Measurements from ENCODE around the gene ARX. TPM values are rescaled to one million over a fixed set of nuclear protein-coding genes. Genes with fewer than 3 reads are reported as not detected.

ARX gene
- total and polyA plus RNA-seq, 5 donors: not detected

DNA sequence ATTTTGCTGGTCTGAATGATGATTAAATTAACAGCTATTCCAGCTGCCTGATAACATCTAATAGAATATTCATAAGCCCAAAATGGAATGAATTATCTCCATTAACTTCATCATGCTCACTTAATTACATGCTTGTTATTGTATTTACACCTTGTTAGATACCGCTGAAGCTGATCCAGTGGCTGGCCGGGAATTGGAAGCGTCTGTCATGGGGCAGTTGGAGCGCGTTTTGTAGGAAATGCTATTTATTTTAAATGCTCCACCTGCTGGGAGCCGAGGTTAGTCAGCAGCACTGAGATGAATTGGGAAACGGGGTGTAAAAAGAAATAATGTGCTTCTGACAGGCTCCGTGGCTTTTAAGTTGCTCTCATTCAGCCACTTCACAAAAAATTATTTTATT is 25.2 kb downstream of the ARX start:
- intact Hi-C loops (cut with DNase I): no loop called here
- Histone ChIP-seq H3K4me1 (ENCODE audit: control insufficient read depth, insufficient read depth, low read length) (no peaks in the 10 kb centered on the region), H3K4me3 (ENCODE audit: low read length) (no peak overlapping the region), H3K27me3 (ENCODE audit: control insufficient read depth, insufficient read depth) (no peaks in the 10 kb centered on the region), H3K9me3 (ENCODE audit: control insufficient read depth, low read length) (no peaks in the 10 kb centered on the region), H3K27ac (ENCODE audit: low read length) (no peak overlapping the region)
- DNase-seq: no peak
- no peak for ATAC-seq
- WGBS: 85% methylated on average over 8 of the region's 8 CpGs

DNA sequence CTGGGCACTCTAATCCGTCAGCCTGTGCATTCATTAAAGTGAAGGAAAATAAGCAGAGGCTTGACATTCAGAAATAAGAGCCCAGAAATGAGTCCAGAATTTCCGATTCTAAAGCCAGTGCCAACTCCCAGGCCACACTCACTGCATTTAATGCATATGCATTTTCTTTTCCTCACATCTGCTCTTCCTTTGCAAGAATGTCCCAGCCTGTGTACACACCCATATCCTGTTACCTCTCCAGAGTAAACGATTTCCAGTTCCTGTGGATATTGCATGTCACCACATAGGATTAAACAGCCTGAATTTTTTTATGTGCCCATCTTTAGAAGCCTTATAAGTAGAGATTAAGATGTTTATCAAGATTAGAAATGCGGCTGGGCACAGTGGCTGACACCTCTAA is 27.5 kb downstream of the ARX start:
- DNase-seq (no peak), ATAC-seq (no peak)
- intact Hi-C loops (cut with DNase I): no loop called here
- H3K9me3 ChIP-seq (ENCODE audit: control insufficient read depth, low read length): no peaks in the 10 kb centered on the region
- no peaks in the 10 kb centered on the region for H3K27me3 ChIP-seq (ENCODE audit: control insufficient read depth, insufficient read depth)
- WGBS: 82% methylated on average over 4 of the region's 4 CpGs
- H3K4me3 ChIP-seq (ENCODE audit: low read length): no peak overlapping the region
- H3K4me1 ChIP-seq (ENCODE audit: control insufficient read depth, insufficient read depth, low read length): no peaks in the 10 kb centered on the region
- H3K27ac ChIP-seq (ENCODE audit: low read length): no peak overlapping the region

DNA sequence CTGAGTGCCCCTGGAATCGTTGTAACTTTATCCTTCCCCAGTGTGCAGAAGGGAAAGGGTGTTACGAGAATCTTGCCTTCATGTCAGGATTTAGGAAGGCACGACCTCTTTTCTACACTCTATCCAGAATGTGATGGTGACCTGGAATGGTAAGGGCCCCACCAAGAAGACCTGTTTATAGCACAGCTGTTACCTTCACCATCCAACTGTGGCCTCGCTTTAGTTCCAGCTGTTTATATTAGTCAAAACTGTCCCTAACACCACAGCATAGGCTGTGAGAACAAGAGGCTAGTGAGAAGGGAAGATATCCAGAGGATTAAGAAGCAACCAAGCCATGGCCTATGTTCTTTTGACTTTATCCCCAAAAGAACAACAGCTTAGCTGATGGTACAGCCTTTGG is 28.0 kb downstream of the ARX start:
- ATAC-seq: no peak
- no peak for DNase-seq
- no peak overlapping the region for H3K4me3 ChIP-seq (ENCODE audit: low read length)
- intact Hi-C loops (cut with DNase I): no loop called here
- H3K27ac ChIP-seq (ENCODE audit: low read length): no peak overlapping the region
- no peaks in the 10 kb centered on the region for H3K4me1 ChIP-seq (ENCODE audit: control insufficient read depth, insufficient read depth, low read length)
- H3K27me3 ChIP-seq (ENCODE audit: control insufficient read depth, insufficient read depth): no peaks in the 10 kb centered on the region
- 96% methylated on average over 4 of the region's 4 CpGs for WGBS
- no peaks in the 10 kb centered on the region for H3K9me3 ChIP-seq (ENCODE audit: control insufficient read depth, low read length)

DNA sequence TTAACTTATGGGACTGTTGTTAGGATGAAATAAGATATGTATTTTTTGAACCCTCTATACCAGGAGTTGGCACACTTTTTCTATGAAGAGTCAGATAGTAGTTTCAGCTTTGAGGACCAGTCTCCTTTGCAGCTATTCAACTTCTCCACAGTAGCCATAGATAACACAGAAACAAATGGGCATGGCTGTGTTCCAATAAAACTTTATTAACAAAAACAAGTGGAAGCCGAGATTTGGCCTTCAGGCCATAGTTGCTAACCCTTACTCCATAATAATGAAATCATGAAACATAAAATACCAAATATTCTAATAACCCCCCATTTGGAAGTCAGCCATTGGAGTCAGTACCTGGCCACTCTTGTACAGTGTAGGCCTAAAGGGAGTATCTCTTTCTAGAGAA is 30.6 kb downstream of the ARX start:
- ATAC-seq: no peak
- intact Hi-C loops (cut with DNase I): no loop called here
- Histone ChIP-seq H3K4me1 (ENCODE audit: control insufficient read depth, insufficient read depth, low read length) (no peaks in the 10 kb centered on the region), H3K4me3 (ENCODE audit: low read length) (no peak overlapping the region), H3K27ac (ENCODE audit: low read length) (no peak overlapping the region), H3K9me3 (ENCODE audit: control insufficient read depth, low read length) (no peaks in the 10 kb centered on the region), H3K27me3 (ENCODE audit: control insufficient read depth, insufficient read depth) (no peaks in the 10 kb centered on the region)
- no peak for DNase-seq
- 97% methylated on average over 1 of the region's 1 CpG for WGBS

DNA sequence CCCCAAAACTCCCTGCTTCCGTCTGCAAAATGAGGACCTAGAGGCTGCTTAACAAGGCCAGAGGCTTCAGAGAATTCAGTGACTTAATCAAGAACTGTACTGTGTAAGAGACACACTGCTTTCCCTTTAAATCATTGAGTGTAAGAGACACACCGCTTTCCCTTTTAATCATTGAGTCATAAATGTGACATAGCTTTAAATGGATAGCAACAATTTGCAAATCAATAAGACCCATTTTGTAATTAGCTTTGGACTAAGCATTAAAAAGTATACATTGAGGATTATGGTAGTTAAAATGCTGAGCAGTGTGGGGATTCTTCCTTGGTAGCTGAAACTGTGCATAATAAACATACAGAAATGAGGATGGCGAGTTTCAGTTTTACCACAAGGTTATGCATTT is 31.8 kb downstream of the ARX start:
- Histone ChIP-seq H3K4me1 (ENCODE audit: control insufficient read depth, insufficient read depth, low read length) (no peaks in the 10 kb centered on the region), H3K9me3 (ENCODE audit: control insufficient read depth, low read length) (no peaks in the 10 kb centered on the region), H3K27me3 (ENCODE audit: control insufficient read depth, insufficient read depth) (no peaks in the 10 kb centered on the region), H3K27ac (ENCODE audit: low read length) (no peak overlapping the region), H3K4me3 (ENCODE audit: low read length) (no peak overlapping the region)
- intact Hi-C loops (cut with DNase I): no loop called here
- 94% methylated on average over 3 of the region's 3 CpGs for WGBS
- DNase-seq (no peak), ATAC-seq (no peak)

DNA sequence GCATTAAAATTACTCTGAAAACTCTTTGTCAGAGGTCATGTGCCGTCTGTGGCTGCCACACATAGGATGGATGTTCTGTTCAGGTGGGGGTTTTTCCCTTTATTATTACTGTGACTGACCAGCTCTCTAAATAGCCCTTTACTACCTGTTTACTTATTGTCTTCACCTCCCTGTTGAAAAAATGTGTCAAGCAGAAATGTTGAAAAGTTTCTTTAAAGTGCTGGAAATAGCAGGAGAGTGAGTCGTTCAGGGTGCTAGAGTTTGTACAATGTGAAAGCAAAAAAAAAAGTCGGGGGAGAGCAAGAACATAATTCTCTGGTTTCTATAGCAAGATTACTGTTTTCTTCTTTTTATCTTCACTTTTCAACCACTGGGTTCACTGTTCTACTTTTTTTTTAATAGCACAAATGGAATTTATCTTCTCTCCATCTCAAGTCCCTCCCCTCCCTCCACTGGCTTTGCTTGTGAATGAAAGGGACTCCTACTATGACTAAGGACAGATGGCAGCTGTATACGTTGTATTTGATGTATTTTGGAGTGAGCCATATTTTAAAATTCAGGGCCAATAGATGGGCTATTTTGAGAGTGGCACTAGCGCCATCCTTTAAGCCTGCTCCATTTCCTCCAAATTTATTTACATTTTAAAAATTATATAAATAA is 33.3 kb downstream of the ARX start:
- no peak for DNase-seq
- intact Hi-C loops (cut with DNase I): no loop called here
- Histone ChIP-seq H3K27me3 (ENCODE audit: control insufficient read depth, insufficient read depth) (no peaks in the 10 kb centered on the region), H3K9me3 (ENCODE audit: control insufficient read depth, low read length) (no peaks in the 10 kb centered on the region), H3K4me3 (ENCODE audit: low read length) (no peak overlapping the region), H3K27ac (ENCODE audit: low read length) (no peak overlapping the region), H3K4me1 (ENCODE audit: control insufficient read depth, insufficient read depth, low read length) (no peaks in the 10 kb centered on the region)
- no peak for ATAC-seq
- WGBS: 85% methylated on average over 5 of the region's 5 CpGs

DNA sequence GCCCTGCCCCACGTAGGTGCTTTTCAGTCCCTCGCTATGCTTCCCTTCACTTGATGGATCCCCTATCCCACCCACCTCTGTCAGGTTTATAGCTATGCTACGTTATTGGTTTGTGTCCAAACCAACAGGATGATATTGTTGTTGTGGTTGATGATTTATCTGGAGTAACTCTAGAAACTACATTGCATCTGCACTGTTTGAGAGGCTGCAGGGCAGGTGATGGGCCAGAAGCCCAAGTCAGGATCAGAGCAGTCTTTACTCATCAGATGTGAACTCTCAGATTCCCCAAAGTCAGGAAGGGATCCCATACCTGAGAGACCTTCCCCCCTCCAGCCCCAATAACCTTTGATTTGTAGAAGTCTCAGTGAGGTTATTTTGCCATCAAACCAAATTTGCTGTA is 34.7 kb downstream of the ARX start:
- H3K27me3 ChIP-seq (ENCODE audit: control insufficient read depth, insufficient read depth): no peaks in the 10 kb centered on the region
- intact Hi-C loops (cut with DNase I): no loop called here
- WGBS: 91% methylated on average over 3 of the region's 3 CpGs

DNA sequence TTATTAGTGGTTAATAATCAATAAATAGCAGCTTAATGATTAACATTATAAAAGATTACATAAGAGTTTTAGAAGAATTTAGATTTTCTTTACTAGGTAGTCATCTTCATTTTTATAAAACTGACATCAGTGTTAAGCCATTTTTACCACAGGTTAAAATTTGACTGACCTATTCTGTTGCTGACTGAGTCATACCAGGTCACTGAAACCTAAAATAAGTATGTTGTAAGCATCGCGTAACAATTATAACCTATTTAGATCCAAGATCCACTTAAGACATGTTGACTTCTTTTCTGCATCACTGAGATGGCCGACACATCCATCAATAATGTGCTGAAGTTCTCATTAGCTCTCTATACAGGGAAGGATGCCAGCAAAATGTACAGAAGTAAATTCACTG is 36.7 kb downstream of the ARX start:
- intact Hi-C loops (cut with DNase I): no loop called here
- Histone ChIP-seq H3K27me3 (ENCODE audit: control insufficient read depth, insufficient read depth) (no peaks in the 10 kb centered on the region), H3K4me3 (ENCODE audit: low read length) (no peak overlapping the region), H3K27ac (ENCODE audit: low read length) (no peak overlapping the region), H3K9me3 (ENCODE audit: control insufficient read depth, low read length) (no peaks in the 10 kb centered on the region), H3K4me1 (ENCODE audit: control insufficient read depth, insufficient read depth, low read length) (no peaks in the 10 kb centered on the region)
- ATAC-seq (no peak), DNase-seq (no peak)
- WGBS: 90% methylated on average over 3 of the region's 3 CpGs

More for the DNA sequence above, 34.7 kb downstream of the ARX start:
- no peak for DNase-seq
- Histone ChIP-seq H3K9me3 (ENCODE audit: control insufficient read depth, low read length) (no peaks in the 10 kb centered on the region), H3K4me3 (ENCODE audit: low read length) (no peak overlapping the region), H3K4me1 (ENCODE audit: control insufficient read depth, insufficient read depth, low read length) (no peaks in the 10 kb centered on the region), H3K27ac (ENCODE audit: low read length) (no peak overlapping the region)
- no peak for ATAC-seq

DNA sequence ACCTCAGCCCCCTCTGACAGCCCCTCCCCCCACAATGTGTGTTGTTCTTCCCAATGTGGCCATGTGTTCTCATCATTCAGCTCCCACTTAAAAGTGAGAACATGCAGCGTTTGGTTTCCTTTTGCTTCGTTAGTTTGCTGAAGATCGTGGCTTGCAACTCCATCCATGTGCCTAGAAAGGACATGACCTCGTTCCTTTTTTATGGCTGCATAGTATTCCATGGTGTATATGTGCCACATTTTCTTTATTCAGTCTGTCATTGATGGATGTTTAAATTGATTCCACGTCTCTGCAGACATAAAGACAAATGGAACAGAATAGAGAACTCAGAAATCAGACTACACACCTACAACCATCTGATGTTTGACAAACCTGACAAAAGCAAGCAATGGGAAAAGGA is 46.0 kb downstream of the ARX start:
- DNase-seq (no peak), ATAC-seq (no peak)
- Histone ChIP-seq H3K9me3 (ENCODE audit: control insufficient read depth, low read length) (no peaks in the 10 kb centered on the region), H3K27ac (ENCODE audit: low read length) (no peak overlapping the region), H3K4me1 (ENCODE audit: control insufficient read depth, insufficient read depth, low read length) (no peaks in the 10 kb centered on the region), H3K27me3 (ENCODE audit: control insufficient read depth, insufficient read depth) (no peaks in the 10 kb centered on the region), H3K4me3 (ENCODE audit: low read length) (no peak overlapping the region)
- 96% methylated on average over 5 of the region's 5 CpGs for WGBS
- intact Hi-C loops (cut with DNase I): no loop called here

DNA sequence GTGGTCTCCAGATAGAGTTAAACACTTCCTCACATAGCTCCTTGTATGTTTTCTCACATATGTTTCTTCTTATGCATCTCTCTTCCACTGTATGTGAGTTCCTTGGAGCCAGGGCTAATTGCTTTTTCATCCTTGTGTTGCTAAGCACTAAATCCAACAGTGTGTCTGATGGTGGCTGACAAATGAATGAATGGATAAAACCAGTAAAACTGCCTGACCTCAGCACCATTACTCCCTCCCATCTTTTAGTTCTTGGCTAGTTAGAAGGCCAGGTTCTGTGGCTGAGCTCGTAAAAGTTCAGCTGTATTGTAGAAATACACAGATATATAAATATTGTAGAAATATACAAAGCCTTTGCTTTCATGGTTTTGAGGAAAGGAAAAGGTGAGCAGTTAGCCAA is 50.4 kb downstream of the ARX start:
- intact Hi-C loops (cut with DNase I): no loop called here
- no peaks in the 10 kb centered on the region for H3K27me3 ChIP-seq (ENCODE audit: control insufficient read depth, insufficient read depth)
- H3K27ac ChIP-seq (ENCODE audit: low read length): no peak overlapping the region
- WGBS: 87% methylated on average over 1 of the region's 1 CpG
- H3K9me3 ChIP-seq (ENCODE audit: control insufficient read depth, low read length): no peaks in the 10 kb centered on the region
- ATAC-seq (no peak), DNase-seq (no peak)
- no peak overlapping the region for H3K4me3 ChIP-seq (ENCODE audit: low read length)
- H3K4me1 ChIP-seq (ENCODE audit: control insufficient read depth, insufficient read depth, low read length): no peaks in the 10 kb centered on the region

DNA sequence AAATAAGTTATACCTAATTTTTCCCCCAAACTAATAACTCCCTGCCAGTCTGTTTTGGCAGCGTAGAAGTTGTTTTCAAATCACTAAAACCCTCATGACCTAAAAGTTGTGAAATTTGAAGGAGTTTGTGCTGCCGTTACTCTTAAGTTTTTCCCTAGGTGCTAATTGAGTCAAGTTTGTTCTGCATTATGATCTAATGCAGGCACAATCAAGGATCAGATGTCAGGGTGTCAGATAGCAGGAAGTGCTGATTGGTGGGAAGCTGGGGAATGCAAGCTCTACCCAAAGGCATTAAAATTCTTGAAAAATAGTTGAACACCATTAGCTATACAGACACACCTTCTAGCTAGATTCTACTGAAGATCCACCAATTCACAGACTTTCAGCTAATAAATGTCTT is 51.9 kb downstream of the ARX start:
- no peaks in the 10 kb centered on the region for H3K4me1 ChIP-seq (ENCODE audit: control insufficient read depth, insufficient read depth, low read length)
- WGBS: 71% methylated on average over 2 of the region's 2 CpGs

DNA sequence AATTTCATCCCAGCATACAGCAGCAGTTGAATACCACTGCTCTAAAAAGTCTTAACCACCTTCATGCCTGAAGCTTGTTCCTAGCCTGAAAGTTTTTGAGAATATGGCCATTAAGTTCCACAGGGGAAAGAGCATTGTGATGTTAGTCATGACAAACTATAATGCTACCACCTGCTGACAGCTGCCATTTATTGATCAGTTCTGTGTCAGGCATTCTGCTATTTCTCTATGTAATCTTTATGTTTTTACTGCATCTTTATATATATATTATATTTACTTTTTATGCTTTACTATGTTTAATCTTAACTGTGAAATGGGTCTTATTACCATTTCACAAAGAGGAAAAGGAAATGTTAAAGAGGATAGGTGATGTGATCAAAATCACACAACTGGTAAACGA is 54.0 kb downstream of the ARX start:
- intact Hi-C loops (cut with DNase I): no loop called here
- H3K27me3 ChIP-seq (ENCODE audit: control insufficient read depth, insufficient read depth): no peaks in the 10 kb centered on the region
- H3K9me3 ChIP-seq (ENCODE audit: control insufficient read depth, low read length): no peaks in the 10 kb centered on the region
- DNase-seq: no peak
- no peak overlapping the region for H3K27ac ChIP-seq (ENCODE audit: low read length)
- no peak overlapping the region for H3K4me3 ChIP-seq (ENCODE audit: low read length)
- H3K4me1 ChIP-seq (ENCODE audit: control insufficient read depth, insufficient read depth, low read length): no peaks in the 10 kb centered on the region
- no peak for ATAC-seq
- WGBS: 78% methylated on average over 1 of the region's 1 CpG

More for the DNA sequence above, 51.9 kb downstream of the ARX start:
- Histone ChIP-seq H3K27ac (ENCODE audit: low read length) (no peak overlapping the region), H3K27me3 (ENCODE audit: control insufficient read depth, insufficient read depth) (no peaks in the 10 kb centered on the region), H3K9me3 (ENCODE audit: control insufficient read depth, low read length) (no peaks in the 10 kb centered on the region), H3K4me3 (ENCODE audit: low read length) (no peak overlapping the region)
- DNase-seq: no peak
- intact Hi-C loops (cut with DNase I): no loop called here
- ATAC-seq: no peak
